ENCODE measurements around the gene CCDC107.

CCDC107 gene

GRCh38 chr9:35698231-35698630 is 40.1 kb downstream of the CCDC107 start:
- no peak overlapping the region for H3K14ac ChIP-seq (ENCODE audit: low read length in 2 of 2)
- H2BK15ac ChIP-seq (ENCODE audit: low read depth, poor library complexity, severe bottlenecking), result no peak overlapping the region
- H3K9me3 ChIP-seq (ENCODE audit: control insufficient read depth, low read length), result no peaks in the 10 kb centered on the region

GRCh38 chr9:35700031-35700430 is 41.9 kb downstream of the CCDC107 start:
- Histone ChIP-seq H3K36me3 (ENCODE audit: control insufficient read depth in 1 of 2, insufficient read depth in 2 of 2, low read depth in 1 of 2, low read length in 2 of 2) (peaks cover 85 to 94% of the 10 kb centered on the region in 2 experiments), H2BK5ac (ENCODE audit: low read depth, low read length, poor library complexity, severe bottlenecking) (no peak overlapping the region), H3K4ac (ENCODE audit: low read depth in 1 of 2, low read length in 2 of 2) (no peak overlapping the region), H4K8ac (ENCODE audit: low read length) (no peak overlapping the region), H4K91ac (ENCODE audit: low read length) (no peak overlapping the region), H3K9ac (ENCODE audit: low read length) (no peak overlapping the region), H3K14ac (ENCODE audit: low read length in 2 of 2) (no peak overlapping the region), H2AK5ac (ENCODE audit: low read length, severe bottlenecking) (no peak overlapping the region), H3K79me1 (replicated peaks; ENCODE audit: low read length, poor library complexity, severe bottlenecking) (peaks cover 15% of the 10 kb centered on the region), H3K4me2 (ENCODE audit: low read length, poor library complexity, severe bottlenecking) (no peak overlapping the region), H3K27me3 (ENCODE audit: control insufficient read depth in 1 of 2, insufficient read depth in 1 of 2, low read length in 2 of 2) (no peaks in the 10 kb centered on the region), H2BK120ac (ENCODE audit: low read depth, low read length) (no peak overlapping the region), H2BK12ac (ENCODE audit: low read length in 2 of 2) (no peak overlapping the region), H2AFZ (ENCODE audit: low read depth, low read length) (no peak overlapping the region), H2BK15ac (ENCODE audit: low read depth, poor library complexity, severe bottlenecking) (no peak overlapping the region), H3K9me3 (ENCODE audit: control insufficient read depth, low read length) (no peaks in the 10 kb centered on the region), H3K4me3 (ENCODE audit: insufficient read depth in 1 of 2, low read depth in 1 of 2, low read length in 2 of 2) (no peak overlapping the region), H3K18ac (ENCODE audit: low read depth in 1 of 2, low read length in 2 of 2) (no peak overlapping the region), H3K27ac (ENCODE audit: low read length, poor library complexity, severe bottlenecking) (no peak overlapping the region), H3K4me1 (ENCODE audit: control insufficient read depth, insufficient read depth, low read depth, low read length) (no peaks in the 10 kb centered on the region), H3K23ac (ENCODE audit: low read length in 2 of 2) (no peak overlapping the region)
- WGBS, result 92% methylated on average over 11 of the region's 11 CpGs
- DNase-seq, result no peak

More at GRCh38 chr9:35698231-35698630, 40.1 kb downstream of the CCDC107 start:
- no peak overlapping the region for H4K8ac ChIP-seq (ENCODE audit: low read length)
- H3K4me2 ChIP-seq (ENCODE audit: low read length, poor library complexity, severe bottlenecking), result no peak overlapping the region
- DNase-seq, result no peak
- H4K91ac ChIP-seq (ENCODE audit: low read length), result no peak overlapping the region
- H3K4me3 ChIP-seq (ENCODE audit: insufficient read depth in 1 of 2, low read depth in 1 of 2, low read length in 2 of 2), result no peak overlapping the region
- 91% methylated on average over 5 of the region's 5 CpGs for WGBS
- no peaks in the 10 kb centered on the region for H3K4me1 ChIP-seq (ENCODE audit: control insufficient read depth, insufficient read depth, low read depth, low read length)
- H2BK120ac ChIP-seq (ENCODE audit: low read depth, low read length), result no peak overlapping the region
- no peak overlapping the region for H2AK5ac ChIP-seq (ENCODE audit: low read length, severe bottlenecking)
- no peak overlapping the region for H3K4ac ChIP-seq (ENCODE audit: low read depth in 1 of 2, low read length in 2 of 2)
- H3K23ac ChIP-seq (ENCODE audit: low read length in 2 of 2), result no peak overlapping the region
- H2BK5ac ChIP-seq (ENCODE audit: low read depth, low read length, poor library complexity, severe bottlenecking), result no peak overlapping the region
- no peak overlapping the region for H2AFZ ChIP-seq (ENCODE audit: low read depth, low read length)
- peaks cover 67 to 76% of the 10 kb centered on the region in 2 experiments for H3K36me3 ChIP-seq (ENCODE audit: control insufficient read depth in 1 of 2, insufficient read depth in 2 of 2, low read depth in 1 of 2, low read length in 2 of 2)
- no peak overlapping the region for H2BK12ac ChIP-seq (ENCODE audit: low read length in 2 of 2)
- H3K9ac ChIP-seq (ENCODE audit: low read length), result no peak overlapping the region
- H3K18ac ChIP-seq (ENCODE audit: low read depth in 1 of 2, low read length in 2 of 2), result no peak overlapping the region
- peaks cover 4% of the 10 kb centered on the region for H3K79me1 ChIP-seq (replicated peaks; ENCODE audit: low read length, poor library complexity, severe bottlenecking)
- no peaks in the 10 kb centered on the region for H3K27me3 ChIP-seq (ENCODE audit: control insufficient read depth in 1 of 2, insufficient read depth in 1 of 2, low read length in 2 of 2)
- no peak overlapping the region for H3K27ac ChIP-seq (ENCODE audit: low read length, poor library complexity, severe bottlenecking)

GRCh38 chr9:35700942-35701341 is 42.9 kb downstream of the CCDC107 start:
- Histone ChIP-seq H3K9me3 (ENCODE audit: control insufficient read depth, low read length) (no peaks in the 10 kb centered on the region), H2AK5ac (ENCODE audit: low read length, severe bottlenecking) (no peak overlapping the region), H4K91ac (ENCODE audit: low read length) (no peak overlapping the region), H2BK15ac (ENCODE audit: low read depth, poor library complexity, severe bottlenecking) (no peak overlapping the region), H3K23ac (ENCODE audit: low read length in 2 of 2) (no peak overlapping the region), H3K4me3 (ENCODE audit: insufficient read depth in 1 of 2, low read depth in 1 of 2, low read length in 2 of 2) (no peak overlapping the region), H3K4me2 (ENCODE audit: low read length, poor library complexity, severe bottlenecking) (no peak overlapping the region), H3K18ac (ENCODE audit: low read depth in 1 of 2, low read length in 2 of 2) (no peak overlapping the region), H2AFZ (ENCODE audit: low read depth, low read length) (no peak overlapping the region), H3K27me3 (ENCODE audit: control insufficient read depth in 1 of 2, insufficient read depth in 1 of 2, low read length in 2 of 2) (no peaks in the 10 kb centered on the region), H2BK5ac (ENCODE audit: low read depth, low read length, poor library complexity, severe bottlenecking) (no peak overlapping the region), H3K36me3 (ENCODE audit: control insufficient read depth in 1 of 2, insufficient read depth in 2 of 2, low read depth in 1 of 2, low read length in 2 of 2) (peaks cover 88 to 98% of the 10 kb centered on the region in 2 experiments), H3K79me1 (replicated peaks; ENCODE audit: low read length, poor library complexity, severe bottlenecking) (peaks cover 20% of the 10 kb centered on the region), H2BK12ac (ENCODE audit: low read length in 2 of 2) (no peak overlapping the region), H3K9ac (ENCODE audit: low read length) (no peak overlapping the region), H2BK120ac (ENCODE audit: low read depth, low read length) (no peak overlapping the region), H3K4me1 (ENCODE audit: control insufficient read depth, insufficient read depth, low read depth, low read length) (no peaks in the 10 kb centered on the region), H3K14ac (ENCODE audit: low read length in 2 of 2) (no peak overlapping the region), H3K27ac (ENCODE audit: low read length, poor library complexity, severe bottlenecking) (no peak overlapping the region), H3K4ac (ENCODE audit: low read depth in 1 of 2, low read length in 2 of 2) (no peak overlapping the region), H4K8ac (ENCODE audit: low read length) (no peak overlapping the region)
- no peak for DNase-seq

GRCh38 chr9:35702696-35703095 is 44.6 kb downstream of the CCDC107 start:
- Histone ChIP-seq H2BK12ac (ENCODE audit: low read length in 2 of 2) (no peak overlapping the region), H3K14ac (ENCODE audit: low read length in 2 of 2) (no peak overlapping the region), H3K4me3 (ENCODE audit: insufficient read depth in 1 of 2, low read depth in 1 of 2, low read length in 2 of 2) (no peak overlapping the region), H3K79me1 (replicated peaks; ENCODE audit: low read length, poor library complexity, severe bottlenecking) (peaks cover 34% of the 10 kb centered on the region), H2AK5ac (ENCODE audit: low read length, severe bottlenecking) (no peak overlapping the region), H3K4me1 (ENCODE audit: control insufficient read depth, insufficient read depth, low read depth, low read length) (no peaks in the 10 kb centered on the region), H3K36me3 (ENCODE audit: control insufficient read depth in 1 of 2, insufficient read depth in 2 of 2, low read depth in 1 of 2, low read length in 2 of 2) (peaks cover 88 to 98% of the 10 kb centered on the region in 2 experiments), H3K9ac (ENCODE audit: low read length) (no peak overlapping the region), H4K8ac (ENCODE audit: low read length) (no peak overlapping the region), H3K27me3 (ENCODE audit: control insufficient read depth in 1 of 2, insufficient read depth in 1 of 2, low read length in 2 of 2) (no peaks in the 10 kb centered on the region), H3K27ac (ENCODE audit: low read length, poor library complexity, severe bottlenecking) (no peak overlapping the region), H3K23ac (ENCODE audit: low read length in 2 of 2) (no peak overlapping the region), H2AFZ (ENCODE audit: low read depth, low read length) (no peak overlapping the region), H3K18ac (ENCODE audit: low read depth in 1 of 2, low read length in 2 of 2) (no peak overlapping the region), H2BK5ac (ENCODE audit: low read depth, low read length, poor library complexity, severe bottlenecking) (no peak overlapping the region), H3K4ac (ENCODE audit: low read depth in 1 of 2, low read length in 2 of 2) (no peak overlapping the region), H2BK15ac (ENCODE audit: low read depth, poor library complexity, severe bottlenecking) (no peak overlapping the region), H2BK120ac (ENCODE audit: low read depth, low read length) (no peak overlapping the region), H3K4me2 (ENCODE audit: low read length, poor library complexity, severe bottlenecking) (no peak overlapping the region), H4K91ac (ENCODE audit: low read length) (no peak overlapping the region), H3K9me3 (ENCODE audit: control insufficient read depth, low read length) (no peaks in the 10 kb centered on the region)
- no peak for DNase-seq
- over 99% methylated on average over 6 of the region's 7 CpGs for WGBS

Data from mesenchymal stem cell (in vitro differentiated cells and primary cell).